ENCODE results near the gene CCR1.

Gene CCR1

DNA sequence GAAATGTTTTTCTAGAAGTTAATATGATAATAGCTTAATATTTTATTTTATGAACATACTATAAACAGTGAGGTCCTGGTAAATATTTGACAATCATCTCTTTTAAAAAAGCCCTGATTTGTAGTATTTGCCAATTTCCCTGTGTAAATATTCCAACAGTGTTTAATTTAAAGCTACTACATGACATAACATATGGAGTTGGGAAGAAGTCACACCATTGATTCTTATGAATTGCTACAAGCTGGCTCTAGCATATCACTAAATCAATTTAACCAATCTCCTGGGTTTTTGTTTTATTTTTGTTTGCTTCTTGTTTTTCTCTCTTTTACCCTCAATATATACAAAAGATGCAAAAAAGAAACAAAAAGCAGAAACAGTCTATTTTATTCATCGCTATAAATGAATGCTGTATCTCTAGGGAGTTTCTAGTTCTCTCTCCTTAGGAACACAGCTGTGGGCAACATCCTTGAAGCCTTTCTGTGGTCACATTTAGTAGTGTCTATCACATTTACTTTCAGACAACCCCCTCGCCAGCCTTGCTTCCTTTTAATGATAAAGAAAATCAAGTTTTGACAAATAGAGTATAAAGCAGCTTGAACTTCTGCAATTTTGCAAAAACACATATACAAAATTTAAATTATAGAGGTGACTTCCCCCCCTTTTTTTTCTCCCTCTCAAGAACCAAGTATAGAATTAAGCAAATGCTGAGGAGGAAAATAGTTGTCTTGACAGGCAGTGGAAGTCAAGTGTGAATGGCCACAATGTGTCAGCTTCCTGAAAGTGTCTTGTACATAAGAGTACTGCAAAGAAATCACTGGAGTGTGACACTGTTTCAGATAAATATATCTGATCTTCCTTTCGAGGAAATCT is 21.4 kb downstream of the CCR1 start:
- intact Hi-C loops (cut with DNase I; ENCODE audit: low total_unique reads): no loop called here
- Histone ChIP-seq H3K4me3 (no peak overlapping the region), H3K36me3 (no peaks in the 10 kb centered on the region), H3K27me3 (peaks cover 0 to 2% of the 10 kb centered on the region in 2 donors), H3K4me1 (no peaks in the 10 kb centered on the region), H3K9me3 (no peaks in the 10 kb centered on the region), H3K27ac (no peak overlapping the region)
- TF ChIP-seq, protein P1, sequence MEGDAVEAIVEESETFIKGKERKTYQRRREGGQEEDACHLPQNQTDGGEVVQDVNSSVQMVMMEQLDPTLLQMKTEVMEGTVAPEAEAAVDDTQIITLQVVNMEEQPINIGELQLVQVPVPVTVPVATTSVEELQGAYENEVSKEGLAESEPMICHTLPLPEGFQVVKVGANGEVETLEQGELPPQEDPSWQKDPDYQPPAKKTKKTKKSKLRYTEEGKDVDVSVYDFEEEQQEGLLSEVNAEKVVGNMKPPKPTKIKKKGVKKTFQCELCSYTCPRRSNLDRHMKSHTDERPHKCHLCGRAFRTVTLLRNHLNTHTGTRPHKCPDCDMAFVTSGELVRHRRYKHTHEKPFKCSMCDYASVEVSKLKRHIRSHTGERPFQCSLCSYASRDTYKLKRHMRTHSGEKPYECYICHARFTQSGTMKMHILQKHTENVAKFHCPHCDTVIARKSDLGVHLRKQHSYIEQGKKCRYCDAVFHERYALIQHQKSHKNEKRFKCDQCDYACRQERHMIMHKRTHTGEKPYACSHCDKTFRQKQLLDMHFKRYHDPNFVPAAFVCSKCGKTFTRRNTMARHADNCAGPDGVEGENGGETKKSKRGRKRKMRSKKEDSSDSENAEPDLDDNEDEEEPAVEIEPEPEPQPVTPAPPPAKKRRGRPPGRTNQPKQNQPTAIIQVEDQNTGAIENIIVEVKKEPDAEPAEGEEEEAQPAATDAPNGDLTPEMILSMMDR (IDR thresholded peaks at IDR 0.05): no peak
- DNase-seq: no peak

DNA sequence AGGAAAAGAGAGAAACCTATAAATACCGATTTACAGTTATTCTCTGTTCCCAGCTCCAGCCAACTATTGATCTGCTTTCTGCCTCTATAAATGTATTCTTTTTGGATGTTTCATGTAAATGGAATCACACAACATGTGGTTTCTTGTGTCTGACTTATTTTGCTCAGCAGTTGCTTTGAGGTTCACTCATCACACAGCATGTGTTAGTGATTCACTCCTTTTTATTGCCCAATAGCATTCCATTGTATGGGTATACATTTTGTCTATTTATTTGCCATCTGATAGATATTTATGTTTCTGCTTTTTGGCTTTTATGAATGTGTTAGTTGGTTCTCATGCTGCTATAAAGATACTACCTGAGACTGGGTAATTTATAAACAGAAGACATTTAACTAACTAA is 23.6 kb downstream of the CCR1 start:
- Histone ChIP-seq H3K4me1 (no peaks in the 10 kb centered on the region), H3K9me3 (no peaks in the 10 kb centered on the region), H3K27me3 (peaks cover 0 to 2% of the 10 kb centered on the region in 2 donors), H3K4me3 (no peak overlapping the region), H3K27ac (no peak overlapping the region), H3K36me3 (no peaks in the 10 kb centered on the region)
- TF ChIP-seq, protein P1 (IDR thresholded peaks at IDR 0.05): no peak
- intact Hi-C loops (cut with DNase I; ENCODE audit: low total_unique reads): no loop called here
- no peak for DNase-seq

DNA sequence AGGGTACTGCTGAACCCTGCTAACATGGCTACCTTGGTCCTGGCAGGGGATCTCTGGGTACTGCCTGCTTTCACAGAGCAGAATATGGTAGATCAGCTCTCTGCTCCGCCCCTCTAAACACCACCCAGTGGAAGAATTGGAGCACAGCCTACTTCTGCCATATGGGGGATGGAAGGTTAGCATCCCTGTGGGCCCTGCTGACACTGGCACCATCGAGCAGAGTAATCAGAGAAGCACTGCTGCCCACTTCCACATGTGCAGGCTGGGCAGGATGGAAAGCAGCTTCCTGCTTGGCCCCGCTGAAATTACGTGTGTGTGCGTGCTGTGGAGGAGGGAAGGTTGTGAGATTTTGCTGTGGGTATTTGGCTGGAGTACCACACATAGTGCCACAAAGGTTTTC is 24.8 kb downstream of the CCR1 start:
- Histone ChIP-seq H3K36me3 (no peaks in the 10 kb centered on the region), H3K4me1 (no peaks in the 10 kb centered on the region), H3K27ac (no peak overlapping the region), H3K9me3 (no peaks in the 10 kb centered on the region), H3K4me3 (no peak overlapping the region), H3K27me3 (peaks cover 0 to 2% of the 10 kb centered on the region in 2 donors)
- intact Hi-C loops (cut with DNase I; ENCODE audit: low total_unique reads): no loop called here
- TF ChIP-seq, protein P1 (IDR thresholded peaks at IDR 0.05): no peak
- no peak for DNase-seq

DNA sequence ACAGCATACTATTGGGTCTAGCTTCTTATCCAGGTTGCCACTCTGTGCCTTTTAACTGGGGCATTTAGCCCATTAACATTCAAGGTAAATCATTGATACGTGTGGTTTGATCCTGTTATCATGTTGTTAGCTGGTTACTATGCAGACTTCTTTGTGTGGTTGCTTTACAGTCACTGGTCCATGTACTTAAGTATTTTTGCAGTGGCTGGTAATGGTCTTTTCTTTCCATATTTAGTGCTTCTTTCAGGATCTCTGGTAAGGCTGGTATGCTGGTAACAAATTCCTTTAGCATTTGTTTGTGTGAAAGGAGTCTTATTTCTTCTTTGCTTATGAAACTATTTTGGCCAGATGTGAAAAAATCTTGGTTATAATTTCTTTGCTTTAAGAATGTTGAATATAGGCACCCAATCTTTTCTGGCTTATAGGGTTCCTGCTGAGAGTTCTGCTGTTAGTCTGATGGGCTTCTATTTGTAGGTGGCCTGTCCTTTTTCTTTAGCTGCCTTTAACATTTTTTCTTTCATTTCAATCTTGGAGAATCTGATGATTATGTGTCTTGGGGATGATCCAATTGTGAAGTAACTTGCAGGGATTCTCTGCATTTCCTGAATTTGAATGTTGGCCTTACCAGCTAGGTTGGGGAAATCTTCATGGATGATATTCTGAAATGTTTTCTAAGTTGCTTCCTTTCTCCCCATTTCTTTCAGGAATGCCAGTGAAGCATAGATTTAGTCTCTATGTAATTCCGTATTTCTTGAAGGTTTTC is 39.3 kb downstream of the CCR1 start:
- no peaks in the 10 kb centered on the region for H3K4me1 ChIP-seq
- intact Hi-C loops (cut with DNase I; ENCODE audit: low total_unique reads): no loop called here
- peaks cover 0 to 10% (median 4%) of the 10 kb centered on the region in 3 donors for H3K9me3 ChIP-seq
- H3K27ac ChIP-seq: no peak overlapping the region
- no peaks in the 10 kb centered on the region for H3K36me3 ChIP-seq
- no peak overlapping the region for H3K4me3 ChIP-seq
- TF ChIP-seq, protein P1 (IDR thresholded peaks at IDR 0.05): no peak
- DNase-seq: no peak
- no peaks in the 10 kb centered on the region for H3K27me3 ChIP-seq

DNA sequence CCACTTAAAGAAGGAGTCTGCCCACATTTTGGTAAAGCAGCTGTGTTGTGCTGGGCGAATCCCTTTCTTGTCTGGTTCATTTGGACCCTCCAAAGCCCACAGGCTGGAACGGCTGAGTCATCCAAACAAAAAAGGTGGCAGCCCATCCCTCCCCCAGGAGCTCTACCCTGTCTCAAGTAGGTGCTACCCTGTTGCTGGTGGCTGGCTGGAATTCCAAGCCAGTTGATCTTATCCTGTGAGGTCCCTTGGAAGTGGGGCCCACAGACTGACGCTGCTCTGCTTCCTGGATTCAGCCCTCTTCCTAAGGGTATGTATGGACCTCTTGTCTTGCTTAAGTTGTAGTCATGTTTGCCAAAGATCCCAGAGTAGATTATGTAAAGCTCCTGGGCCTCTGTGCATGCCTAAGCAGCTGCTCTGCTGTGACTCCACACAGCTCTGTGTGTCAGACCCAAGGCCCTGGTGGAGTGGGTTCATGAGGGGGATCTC is 44.5 kb downstream of the CCR1 start:
- no peak for DNase-seq
- TF ChIP-seq, protein P1 (IDR thresholded peaks at IDR 0.05): no peak
- Histone ChIP-seq H3K27me3 (no peaks in the 10 kb centered on the region), H3K36me3 (no peaks in the 10 kb centered on the region), H3K9me3 (peaks cover 0 to 10% (median 4%) of the 10 kb centered on the region in 3 donors), H3K4me3 (no peak overlapping the region), H3K27ac (no peak overlapping the region), H3K4me1 (no peaks in the 10 kb centered on the region)
- intact Hi-C loops (cut with DNase I; ENCODE audit: low total_unique reads): no loop called here
